GM21576 (cell line): Measurements from ENCODE around the gene PRPS1L1.

ENCODE experiments used
- ATAC-seq: cut with Tn5 transposase; IDR thresholded peaks from one replicate; pipeline ENCODE4 v1.9.1; 2021; ENCODE audit warnings: mild to moderate bottlenecking, moderate library complexity; ENCODE audit not compliant: unreplicated experiment

The PRPS1L1 gene

DNA sequence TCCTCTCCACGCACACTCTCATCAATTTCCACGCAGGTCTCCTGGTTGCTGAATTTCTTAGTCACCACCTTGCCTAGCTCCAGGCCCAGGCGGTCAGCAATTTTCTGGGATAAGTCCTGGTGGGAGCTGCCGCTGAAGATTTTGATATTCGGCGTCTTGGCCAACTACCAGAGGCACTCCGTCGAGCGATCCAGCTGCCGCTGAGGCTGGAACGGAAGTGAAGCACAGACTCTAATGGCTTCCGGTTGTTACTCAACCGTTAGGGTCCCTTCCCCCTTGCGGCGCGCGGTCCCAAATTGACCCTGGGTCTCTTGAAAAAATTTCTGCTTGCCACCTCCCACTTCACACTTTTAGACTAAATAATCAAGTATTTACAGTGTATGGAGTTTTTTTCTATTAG, at the start of gene PRPS1L1:
Gene PRPS1L1, minus strand, starts transcription at position 219 of the 400 bp plus-strand sequence.
- ATAC-seq: no peak

- ATAC-seq: no peak
These were observed 48.8 kb upstream of the PRPS1L1 start for GRCh38 chr7:18076461-18076860.

- no peak for ATAC-seq
These were observed 41.1 kb upstream of the PRPS1L1 start for GRCh38 chr7:18068745-18069144.

GRCh38 chr7:18064242-18064838, 36.7 kb upstream of the PRPS1L1 start:
- ATAC-seq: no peak

- ATAC-seq: no peak
These were observed 35.7 kb upstream of the PRPS1L1 start for GRCh38 chr7:18063149-18063901.

DNA sequence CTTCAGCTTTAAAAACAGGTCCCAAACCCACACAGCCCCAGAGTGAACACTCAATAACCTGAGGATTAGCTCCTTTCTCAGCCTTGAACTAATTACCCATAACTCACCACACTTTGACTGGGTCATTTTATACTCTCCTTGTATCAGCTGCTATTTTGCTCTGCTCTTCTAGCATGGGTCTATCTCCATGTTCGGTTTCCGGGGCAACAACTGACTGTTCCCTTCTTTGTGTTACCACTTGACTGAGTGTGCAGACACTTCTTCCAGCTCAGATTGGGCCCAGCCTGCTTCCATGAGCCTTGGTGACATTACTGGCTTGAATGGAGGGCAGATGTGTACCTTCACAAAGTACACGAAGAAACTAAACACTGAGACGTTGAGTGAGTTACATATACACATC, 31.5 kb upstream of the PRPS1L1 start:
- ATAC-seq: no peak

DNA sequence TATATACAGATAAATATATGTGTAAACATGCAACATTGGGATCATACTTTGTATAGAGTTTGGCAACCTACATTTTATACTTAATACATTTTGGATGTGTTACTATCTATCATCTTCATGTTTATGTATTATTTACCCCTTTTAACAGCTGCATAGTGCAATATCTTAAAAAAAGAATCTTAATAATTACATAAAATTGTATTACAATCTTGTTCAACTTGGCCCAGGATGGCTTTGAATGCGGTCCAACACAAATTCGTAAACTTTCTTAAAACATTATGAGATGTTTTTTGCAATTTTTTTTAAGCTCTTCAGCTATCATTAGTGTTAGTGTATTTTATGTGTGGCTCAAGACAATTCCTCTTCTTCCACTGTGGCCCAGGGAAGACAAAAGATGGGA, 26.3 kb upstream of the PRPS1L1 start:
- no peak for ATAC-seq

GRCh38 chr7:18053177-18053928, 25.7 kb upstream of the PRPS1L1 start:
- no peak for ATAC-seq

GRCh38 chr7:18049262-18049661, 21.6 kb upstream of the PRPS1L1 start:
- ATAC-seq: no peak

GRCh38 chr7:18046601-18047000, 19.0 kb upstream of the PRPS1L1 start:
- no peak for ATAC-seq

GRCh38 chr7:18045171-18045570, 17.5 kb upstream of the PRPS1L1 start:
- ATAC-seq: no peak

DNA sequence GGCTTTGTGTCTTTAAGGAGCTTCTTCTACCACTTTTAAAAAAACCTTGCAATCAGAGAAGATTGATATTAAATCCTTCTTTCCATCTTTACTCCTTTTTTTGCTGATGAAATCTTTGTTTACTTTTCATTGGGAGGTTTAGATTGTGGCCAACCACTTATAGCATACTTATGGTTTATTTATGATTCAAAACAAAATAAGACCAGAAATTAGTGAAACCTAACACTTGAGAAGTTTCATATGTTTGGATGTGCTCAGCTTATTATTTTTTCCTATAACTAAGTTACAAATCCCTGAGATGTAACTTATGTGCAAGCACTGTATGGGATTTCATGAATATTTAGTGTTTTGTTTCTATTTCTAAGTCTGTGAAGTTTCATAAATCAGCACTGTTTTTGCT, 13.5 kb upstream of the PRPS1L1 start:
- no peak for ATAC-seq

GRCh38 chr7:18040196-18040595, 12.6 kb upstream of the PRPS1L1 start:
- ATAC-seq: no peak

GRCh38 chr7:18038382-18038781, 10.7 kb upstream of the PRPS1L1 start:
- no peak for ATAC-seq

DNA sequence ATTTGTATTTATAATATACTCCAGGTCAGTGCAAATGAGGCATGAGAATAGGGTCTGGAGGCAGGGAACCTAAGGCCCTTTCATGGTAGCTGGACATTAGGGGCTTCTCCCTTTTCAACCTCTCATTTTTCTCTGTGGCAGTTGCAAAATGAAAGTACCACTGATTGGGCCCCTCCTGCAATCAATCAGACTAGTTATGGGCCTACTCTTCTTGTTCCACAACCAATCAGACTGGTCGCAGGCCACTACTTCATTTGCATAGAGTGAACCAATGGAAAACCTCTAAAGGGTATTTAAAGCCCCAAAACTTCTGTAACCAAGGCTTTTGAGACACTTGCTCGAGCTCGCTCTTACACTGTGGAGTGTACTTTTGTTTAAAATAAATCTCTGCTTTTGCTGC, 10.0 kb upstream of the PRPS1L1 start:
- no peak for ATAC-seq

DNA sequence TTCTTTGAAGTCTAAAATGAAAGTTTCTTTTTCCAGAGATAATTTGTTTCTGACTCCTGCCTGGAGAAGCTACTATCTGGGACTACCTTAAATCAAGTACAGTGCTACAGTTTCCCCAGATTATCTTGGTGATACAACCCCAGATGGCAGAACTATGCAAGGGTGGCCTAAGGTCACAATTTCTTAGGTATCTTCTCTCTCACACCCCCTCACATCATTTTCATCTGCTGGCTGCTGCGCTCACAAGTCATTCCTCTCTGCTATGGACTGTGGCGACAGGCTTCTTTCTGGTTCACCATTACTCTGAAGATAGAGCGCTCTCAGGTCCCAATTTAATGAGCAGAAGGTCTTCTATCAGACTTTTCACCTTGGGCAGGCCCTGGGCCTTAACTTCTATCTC, 9.1 kb upstream of the PRPS1L1 start:
- no peak for ATAC-seq

DNA sequence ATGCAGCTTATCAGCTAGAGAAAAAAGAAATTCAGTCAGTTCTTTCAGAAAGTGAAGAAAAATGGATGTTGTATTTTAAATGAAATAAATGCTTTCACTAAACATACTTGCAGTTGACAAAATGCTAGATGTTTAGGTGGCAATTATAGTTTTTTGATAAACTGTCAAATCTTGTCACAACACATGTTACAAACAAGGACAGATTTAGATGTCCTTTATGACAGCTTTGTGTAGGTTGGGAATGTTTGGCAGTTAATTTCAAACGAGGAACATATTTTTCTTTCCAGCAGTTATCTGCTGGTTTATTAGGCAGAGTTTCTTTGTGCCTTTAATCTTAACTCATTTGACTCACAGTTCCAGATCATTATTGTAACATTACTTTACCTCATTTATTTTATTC, 3.1 kb upstream of the PRPS1L1 start:
- ATAC-seq: no peak

DNA sequence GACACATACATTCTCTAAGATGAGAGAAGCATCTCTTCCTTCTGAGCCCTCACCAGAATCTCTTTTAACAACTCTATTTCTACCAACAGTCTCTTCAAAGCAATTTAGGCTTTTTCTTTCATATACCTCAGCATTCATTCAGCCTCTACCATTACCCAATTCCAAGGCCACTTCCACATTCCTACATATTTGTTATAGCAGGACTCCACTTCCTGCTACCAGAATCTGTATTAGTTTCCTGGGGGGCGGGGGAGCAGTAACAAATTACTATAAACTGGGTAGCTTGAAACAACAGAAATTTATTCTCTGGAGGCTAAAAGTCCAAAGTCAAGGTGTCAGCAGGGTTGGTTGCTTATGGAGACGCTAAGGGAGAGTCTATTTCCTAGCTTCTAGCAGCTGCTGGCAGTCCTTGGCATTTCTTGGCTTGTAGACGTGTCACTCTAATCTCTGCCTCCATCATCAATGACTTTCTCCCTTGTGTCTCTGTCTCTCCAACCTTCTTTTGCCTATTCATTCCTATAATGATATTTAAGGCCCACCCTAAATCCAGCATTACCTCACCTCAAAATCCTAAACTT, 7.4 kb downstream of the PRPS1L1 start:
- no peak for ATAC-seq

DNA sequence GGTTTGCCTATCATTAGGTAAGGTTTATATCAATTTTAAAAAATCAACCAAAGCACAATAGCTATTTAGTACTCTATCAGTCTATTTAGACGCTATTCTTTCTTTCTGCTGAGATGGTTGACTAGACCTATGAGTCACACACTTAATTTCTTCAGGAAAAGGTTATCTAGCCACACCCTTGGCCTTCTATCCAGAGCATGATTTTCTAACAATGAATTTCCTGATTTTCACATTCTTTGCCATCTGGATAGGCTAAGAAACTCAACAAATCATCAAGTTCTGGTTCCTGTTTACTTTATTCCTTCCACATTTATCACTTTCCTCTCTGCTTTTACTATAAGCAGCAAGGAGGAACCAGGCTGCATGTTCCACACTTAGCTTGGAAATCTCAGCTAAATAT, 8.1 kb downstream of the PRPS1L1 start:
- no peak for ATAC-seq

- ATAC-seq: no peak
These were observed 9.1 kb downstream of the PRPS1L1 start for GRCh38 chr7:18018296-18019215.
